HCT116 (cell line): Measurements from ENCODE around the gene NCAN. TPM values are rescaled to one million over a fixed set of nuclear protein-coding genes. Genes with fewer than 3 reads are reported as not detected.

ENCODE experiments used
- ATAC-seq: fragments of 200-7000 bp; cut with Tn5 transposase; 2 replicates; pipeline ENCODE4 v1.9.1; 2020; ENCODE audit warnings: mild to moderate bottlenecking, moderate library complexity
- BruUV-seq: library from RNA; stranded (reverse); fragments of 400-500 nt; replicated peaks from 2 replicates; lab custom pipeline; 2021; lab: Mats Ljungman, UMichigan
- CTCF ChIA-PET: fragments of 300-600 bp; sonication (Branson Sonifier 250); formaldehyde crosslinking; loops from one replicate; lab custom pipeline; 2021; ENCODE audit warnings: antibody characterized with exemption; lab: Charles Lee
- POLR2A ChIA-PET: fragments of 300-600, 350-600 bp; sonication (Branson Sonifier 250); formaldehyde crosslinking; loops from one replicate; lab custom pipeline; 2021; ENCODE audit warnings: antibody characterized with exemption; lab: Charles Lee
- RAD21 ChIA-PET, 2 experiments: fragments of 300-600 bp; sonication (Branson Sonifier 250); formaldehyde crosslinking; loops; one replicate each; lab custom pipeline; 2023; ENCODE audit warnings: low total read pairs in 2 of 2; ENCODE audit not compliant: uncharacterized antibody in 2 of 2, unreplicated experiment in 2 of 2, low non-redundant PET in 1 of 2; lab: Charles Lee
- DNase-seq: peaks from one replicate; pipeline ENCODE4 v3.0.0-alpha.2; 2010; ENCODE audit warnings: low read depth, low spot score
- H2AFZ ChIP-seq: fragments of 200-600 bp; shearing (Covaris generic), sonication (generic); 2 replicates; pipeline ENCODE4 v1.6.1; 2017; ENCODE audit warnings: low read depth, mixed run types, mixed read lengths, antibody characterized with exemption, low read length; ENCODE audit not compliant: poor library complexity, severe bottlenecking
- H3K27ac ChIP-seq: 2 replicates; pipeline ENCODE4 v1.5.1; 2012; ENCODE audit warnings: low read depth, low read length
- H3K27me3 ChIP-seq: fragments of 200-600 bp; sonication (generic); 2 replicates; pipeline ENCODE4 v1.6.1; 2016; ENCODE audit warnings: mixed run types, low read length, mixed read lengths; ENCODE audit not compliant: insufficient read depth
- H3K36me3 ChIP-seq, 2 experiments: fragments of 200-500 bp in 1 of 2; fragments of 200-600 bp in 1 of 2; sonication (Bioruptor generic) in 1 of 2; sonication (generic) in 1 of 2; 2 replicates each; pipeline versions ENCODE4 v1.5.1 to v1.6.1; 2014 to 2016; ENCODE audit warnings: low read length in 2 of 2, inconsistent platforms in 1 of 2, mixed read lengths in 1 of 2, mixed run types in 1 of 2; ENCODE audit not compliant: insufficient read depth in 2 of 2, control insufficient read depth in 1 of 2
- H3K4me1 ChIP-seq, 2 experiments: fragments of 200-600 bp in 1 of 2; sonication (generic) in 1 of 2; 2 replicates each; pipeline versions ENCODE4 v1.5.1 to v1.6.1; 2012 to 2017; ENCODE audit warnings: low read length in 2 of 2, inconsistent platforms in 1 of 2, mild to moderate bottlenecking in 1 of 2, mixed read lengths in 1 of 2, mixed run types in 1 of 2, moderate library complexity in 1 of 2; ENCODE audit not compliant: insufficient read depth in 2 of 2, control insufficient read depth in 1 of 2
- H3K4me2 ChIP-seq: fragments of 200-600 bp; sonication (generic); 2 replicates; pipeline ENCODE4 v1.6.1; 2017; ENCODE audit warnings: mixed run types, low read length, mixed read lengths
- H3K4me3 ChIP-seq, 2 experiments: fragments of 200-600 bp in 1 of 2; sonication (generic) in 1 of 2; replicated peaks in 1 of 2; 2 replicates each; pipeline ENCODE4 v1.5.1; 2011 to 2016; ENCODE audit warnings: low read length in 2 of 2, control low read depth in 1 of 2, low read depth in 1 of 2, mild to moderate bottlenecking in 1 of 2, mixed read lengths in 1 of 2, mixed run types in 1 of 2
- H3K79me2 ChIP-seq: fragments of 200-600 bp; sonication (generic); 2 replicates; pipeline ENCODE4 v1.6.1; 2017; ENCODE audit warnings: mild to moderate bottlenecking, mixed run types, low read length, moderate library complexity, mixed read lengths; ENCODE audit not compliant: insufficient read depth
- H3K9ac ChIP-seq: fragments of 200-600 bp; sonication (generic); 2 replicates; pipeline ENCODE4 v1.6.1; 2016; ENCODE audit warnings: low read length, mixed read lengths
- H3K9me2 ChIP-seq: fragments of 200-600 bp; sonication (generic), shearing (Covaris generic); 2 replicates; pipeline ENCODE4 v1.6.1; 2017; ENCODE audit warnings: mixed run types, mild to moderate bottlenecking, moderate library complexity; ENCODE audit not compliant: insufficient read depth
- H3K9me3 ChIP-seq, 2 experiments: fragments of 200-500 bp in 1 of 2; fragments of 200-600 bp in 1 of 2; sonication (Bioruptor generic) in 1 of 2; sonication (generic) in 1 of 2; 2 replicates each; pipeline ENCODE4 v1.6.1; 2014 to 2017; ENCODE audit warnings: low read length in 2 of 2, mixed read lengths in 2 of 2, inconsistent platforms in 1 of 2, low read depth in 1 of 2, mild to moderate bottlenecking in 1 of 2, mixed run types in 1 of 2, moderate library complexity in 1 of 2; ENCODE audit not compliant: control insufficient read depth in 1 of 2, insufficient read depth in 1 of 2
- H4K20me1 ChIP-seq: fragments of 200-600 bp; sonication (generic), shearing (Covaris generic); 2 replicates; pipeline ENCODE4 v1.6.1; 2017; ENCODE audit warnings: mixed run types, mild to moderate bottlenecking, moderate library complexity; ENCODE audit not compliant: insufficient read depth
- EGR1 ChIP-seq: IDR thresholded peaks from 2 replicates; pipeline ENCODE4 v1.6.1; 2012; ENCODE audit warnings: low read depth
- EZH2 ChIP-seq: fragments of 200-600 bp; sonication (generic); IDR thresholded peaks from 2 replicates; pipeline ENCODE4 v1.6.1; 2017; ENCODE audit warnings: antibody characterized with exemption, mixed run types
- FOSL1 ChIP-seq: IDR thresholded peaks from 2 replicates; pipeline ENCODE4 v1.6.1; 2012; ENCODE audit warnings: low read depth
- JUND ChIP-seq: IDR thresholded peaks from 2 replicates; pipeline ENCODE4 v1.6.1; 2012
- POLR2A ChIP-seq: IDR thresholded peaks from 2 replicates; pipeline ENCODE4 v1.7.0; 2011; ENCODE audit warnings: borderline replicate concordance; ENCODE audit not compliant: insufficient read depth, insufficient read length; ENCODE audit errors: extremely low read depth
- POLR2AphosphoS5 ChIP-seq: IDR thresholded peaks from 2 replicates; pipeline ENCODE4 v1.6.1; 2011; ENCODE audit warnings: mild to moderate bottlenecking, low read depth, low read length, moderate library complexity
- RAD21 ChIP-seq: IDR thresholded peaks from 2 replicates; pipeline ENCODE4 v1.6.1; 2012; ENCODE audit warnings: low read depth, mild to moderate bottlenecking
- SP1 ChIP-seq: IDR thresholded peaks from 2 replicates; pipeline ENCODE4 v1.6.1; 2012; ENCODE audit warnings: low read depth
- TCF7L2 ChIP-seq: IDR thresholded peaks from 2 replicates; pipeline ENCODE4 v1.7.0; 2011; ENCODE audit warnings: borderline replicate concordance, inconsistent platforms; ENCODE audit not compliant: insufficient read depth, insufficient read length; ENCODE audit errors: extremely low read depth
- ZNF274 ChIP-seq: fragments of 200-500 bp; sonication (Bioruptor generic); IDR thresholded peaks from 2 replicates; pipeline ENCODE4 v1.6.1; 2014; ENCODE audit warnings: mild to moderate bottlenecking, low read depth, low read length, inconsistent platforms
- intact Hi-C: fragments of 100-400 bp; cut with micrococcal nuclease; formaldehyde crosslinking; loops from 2 replicates; pipeline ENCODE4 v1.10.0; 2022
- total RNA-seq: library from RNA; stranded (reverse); gene quantifications from one replicate; pipeline ENCODE4 v1.2.1, GENCODE V29; 2021; ENCODE audit not compliant: unreplicated experiment
- TF ChIP-seq, protein P1 (sequence below): IDR thresholded peaks from 2 replicates; pipeline ENCODE4 v1.6.1; 2012
- TF ChIP-seq, protein P2 (sequence below), 3 experiments: fragments of 200-600 bp in 1 of 3; sonication (generic) in 1 of 3; IDR thresholded peaks in 2 of 3; conservative IDR thresholded peaks in 1 of 3; 2 replicates each; pipeline ENCODE4 v1.5.1; 2012 to 2017; ENCODE audit warnings: low read depth in 2 of 3, low read length in 2 of 3, antibody characterized with exemption in 1 of 3, borderline replicate concordance in 1 of 3, control low read depth in 1 of 3, mild to moderate bottlenecking in 1 of 3, mixed read lengths in 1 of 3, mixed run types in 1 of 3, moderate library complexity in 1 of 3; ENCODE audit not compliant: insufficient read depth in 1 of 3
- TF ChIP-seq, protein P3 (sequence below): IDR thresholded peaks from 2 replicates; pipeline ENCODE4 v1.6.1; 2012
- TF ChIP-seq, protein P4 (sequence below): IDR thresholded peaks from 2 replicates; pipeline ENCODE4 v1.6.1; 2011; ENCODE audit warnings: mild to moderate bottlenecking, low read length, moderate library complexity; ENCODE audit not compliant: insufficient replicate concordance; ENCODE audit errors: extremely low read depth

Gene NCAN
- total RNA-seq, 1 experiment from 2014 or later: 0.07 TPM

DNA sequence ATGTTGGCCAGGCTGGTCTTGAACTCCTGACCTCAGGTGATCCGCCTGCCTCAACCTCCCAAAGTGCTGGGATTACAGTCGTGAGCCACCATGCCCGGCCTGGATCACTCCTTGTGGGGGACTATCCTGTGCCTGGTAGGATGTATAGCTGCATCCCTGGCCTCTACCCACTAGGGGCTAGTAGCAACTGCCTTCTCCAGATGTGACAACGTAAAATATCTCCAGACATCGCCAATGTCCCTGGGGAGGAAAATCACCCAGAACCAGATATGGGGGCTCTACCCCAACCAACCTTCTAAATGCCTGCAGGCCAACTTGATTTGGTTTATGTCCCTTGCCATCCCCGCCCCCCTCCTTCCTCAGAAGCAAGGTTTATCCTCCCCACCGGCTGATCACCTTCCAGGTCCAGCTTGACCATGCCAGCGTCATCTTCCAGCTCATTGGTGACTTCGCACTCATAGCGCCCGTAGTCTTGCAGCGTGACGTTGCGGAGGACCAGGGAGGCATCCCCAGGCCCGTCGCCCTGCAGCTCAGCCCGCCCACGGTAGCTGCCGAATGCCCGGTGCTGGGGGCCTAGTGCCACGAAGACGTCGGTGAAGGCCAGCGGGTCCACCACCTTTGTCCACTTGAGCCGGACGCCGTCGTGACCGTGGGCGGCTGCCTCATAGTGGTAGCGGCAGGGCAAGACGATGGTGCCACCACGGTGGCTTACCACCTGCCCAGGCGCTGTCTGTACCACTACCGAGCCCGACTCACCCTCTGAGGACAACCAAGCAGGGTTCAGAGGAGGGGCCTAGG is 48.9 kb downstream of the NCAN start:
- no peak for DNase-seq
- Histone ChIP-seq H3K9me2 (no peaks in the 10 kb centered on the region), H3K4me2 (no peak overlapping the region), H3K79me2 (no peaks in the 10 kb centered on the region), H4K20me1 (no peaks in the 10 kb centered on the region), H3K27ac (no peak overlapping the region), H3K4me3 (no peak overlapping the region), H3K4me1 (0 out of 4 replicates have a peak, but pooled peaks cover 0 to 6% of the 10 kb centered on the region in 2 experiments), H3K27me3 (no peaks in the 10 kb centered on the region), H3K9me3 (no peaks in the 10 kb centered on the region), H3K36me3 (no peaks in the 10 kb centered on the region)
- ChIA-PET POLR2A (no interaction called here), CTCF (no interaction called here)
- BruUV-seq: no TSS peak
- TF ChIP-seq EGR1: no peak
- no peak for TF ChIP-seq ZNF274
- TF ChIP-seq EZH2: no peak
- TF ChIP-seq, protein P1, sequence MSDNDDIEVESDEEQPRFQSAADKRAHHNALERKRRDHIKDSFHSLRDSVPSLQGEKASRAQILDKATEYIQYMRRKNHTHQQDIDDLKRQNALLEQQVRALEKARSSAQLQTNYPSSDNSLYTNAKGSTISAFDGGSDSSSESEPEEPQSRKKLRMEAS: no peak
- no peak for TF ChIP-seq SP1
- TF ChIP-seq POLR2AphosphoS5: no peak
- TF ChIP-seq, protein P2, sequence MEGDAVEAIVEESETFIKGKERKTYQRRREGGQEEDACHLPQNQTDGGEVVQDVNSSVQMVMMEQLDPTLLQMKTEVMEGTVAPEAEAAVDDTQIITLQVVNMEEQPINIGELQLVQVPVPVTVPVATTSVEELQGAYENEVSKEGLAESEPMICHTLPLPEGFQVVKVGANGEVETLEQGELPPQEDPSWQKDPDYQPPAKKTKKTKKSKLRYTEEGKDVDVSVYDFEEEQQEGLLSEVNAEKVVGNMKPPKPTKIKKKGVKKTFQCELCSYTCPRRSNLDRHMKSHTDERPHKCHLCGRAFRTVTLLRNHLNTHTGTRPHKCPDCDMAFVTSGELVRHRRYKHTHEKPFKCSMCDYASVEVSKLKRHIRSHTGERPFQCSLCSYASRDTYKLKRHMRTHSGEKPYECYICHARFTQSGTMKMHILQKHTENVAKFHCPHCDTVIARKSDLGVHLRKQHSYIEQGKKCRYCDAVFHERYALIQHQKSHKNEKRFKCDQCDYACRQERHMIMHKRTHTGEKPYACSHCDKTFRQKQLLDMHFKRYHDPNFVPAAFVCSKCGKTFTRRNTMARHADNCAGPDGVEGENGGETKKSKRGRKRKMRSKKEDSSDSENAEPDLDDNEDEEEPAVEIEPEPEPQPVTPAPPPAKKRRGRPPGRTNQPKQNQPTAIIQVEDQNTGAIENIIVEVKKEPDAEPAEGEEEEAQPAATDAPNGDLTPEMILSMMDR (IDR thresholded peaks at IDR 0.05 in 2 of 3, conservative IDR thresholded peaks at IDR 0.05 in 1 of 3; ENCODE audit: borderline replicate concordance in 1 of 3, insufficient read depth in 1 of 3, low read depth in 2 of 3, low read length in 2 of 3): no peak
- no peak for TF ChIP-seq JUND
- TF ChIP-seq TCF7L2: no peak
- TF ChIP-seq FOSL1: no peak
- no peak for TF ChIP-seq POLR2A
- TF ChIP-seq, protein P3, sequence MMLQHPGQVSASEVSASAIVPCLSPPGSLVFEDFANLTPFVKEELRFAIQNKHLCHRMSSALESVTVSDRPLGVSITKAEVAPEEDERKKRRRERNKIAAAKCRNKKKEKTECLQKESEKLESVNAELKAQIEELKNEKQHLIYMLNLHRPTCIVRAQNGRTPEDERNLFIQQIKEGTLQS: no peak
- TF ChIP-seq, protein P4, sequence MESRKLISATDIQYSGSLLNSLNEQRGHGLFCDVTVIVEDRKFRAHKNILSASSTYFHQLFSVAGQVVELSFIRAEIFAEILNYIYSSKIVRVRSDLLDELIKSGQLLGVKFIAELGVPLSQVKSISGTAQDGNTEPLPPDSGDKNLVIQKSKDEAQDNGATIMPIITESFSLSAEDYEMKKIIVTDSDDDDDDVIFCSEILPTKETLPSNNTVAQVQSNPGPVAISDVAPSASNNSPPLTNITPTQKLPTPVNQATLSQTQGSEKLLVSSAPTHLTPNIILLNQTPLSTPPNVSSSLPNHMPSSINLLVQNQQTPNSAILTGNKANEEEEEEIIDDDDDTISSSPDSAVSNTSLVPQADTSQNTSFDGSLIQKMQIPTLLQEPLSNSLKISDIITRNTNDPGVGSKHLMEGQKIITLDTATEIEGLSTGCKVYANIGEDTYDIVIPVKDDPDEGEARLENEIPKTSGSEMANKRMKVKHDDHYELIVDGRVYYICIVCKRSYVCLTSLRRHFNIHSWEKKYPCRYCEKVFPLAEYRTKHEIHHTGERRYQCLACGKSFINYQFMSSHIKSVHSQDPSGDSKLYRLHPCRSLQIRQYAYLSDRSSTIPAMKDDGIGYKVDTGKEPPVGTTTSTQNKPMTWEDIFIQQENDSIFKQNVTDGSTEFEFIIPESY: no peak
- TF ChIP-seq RAD21: no peak
- TF ChIP-seq, all 23 proteins: peak for 0
- no peak for ATAC-seq
- H3K9ac ChIP-seq: no peak overlapping the region
- RAD21 ChIA-PET: no interaction called here
- H2AFZ ChIP-seq: no peak overlapping the region
- intact Hi-C loops: no loop called here
